ENCODE data around the gene BORCS5.
"Not testable (repeated sequence)": the region's sequence is repeated elsewhere in the genome, so short reads cannot be mapped to it uniquely, and the experiment has no call there.

The BORCS5 gene

GRCh38 chr12:12356896-12357718 is at the start of gene BORCS5:
TSS of gene BORCS5 (plus strand) at chr12:12357078. CDS start at chr12:12357452, 374 bp downstream.
- FAIRE-seq = peak; percentile 58

- FAIRE-seq = not testable (repeated sequence)
Observed at GRCh38 chr12:12310695-12311094, 46.2 kb upstream of the BORCS5 start.

- FAIRE-seq = no peak
Observed at GRCh38 chr12:12315838-12316237, 41.0 kb upstream of the BORCS5 start.

- no peak for FAIRE-seq
Observed at GRCh38 chr12:12319451-12320183, 37.3 kb upstream of the BORCS5 start.

- FAIRE-seq = no peak
Observed at GRCh38 chr12:12323118-12323517, 33.8 kb upstream of the BORCS5 start.

GRCh38 chr12:12323591-12323990 is 33.3 kb upstream of the BORCS5 start:
- FAIRE-seq = no peak

- FAIRE-seq = no peak
Observed at GRCh38 chr12:12326262-12326661, 30.6 kb upstream of the BORCS5 start.

- peak; percentile 62 for FAIRE-seq
Observed at GRCh38 chr12:12327802-12328201, 29.1 kb upstream of the BORCS5 start.

GRCh38 chr12:12331244-12331771 is 25.6 kb upstream of the BORCS5 start:
- FAIRE-seq = no peak

GRCh38 chr12:12331896-12332295 is 25.0 kb upstream of the BORCS5 start:
- no peak for FAIRE-seq

- FAIRE-seq = no peak
Observed at GRCh38 chr12:12333407-12334366, 23.2 kb upstream of the BORCS5 start.

- no peak for FAIRE-seq
Observed at GRCh38 chr12:12334367-12335040, 22.4 kb upstream of the BORCS5 start.

- no peak for FAIRE-seq
Observed at GRCh38 chr12:12336049-12336411, 20.8 kb upstream of the BORCS5 start.

- no peak for FAIRE-seq
Observed at GRCh38 chr12:12336511-12336910, 20.4 kb upstream of the BORCS5 start.

- FAIRE-seq = no peak
Observed at GRCh38 chr12:12338527-12339168, 18.2 kb upstream of the BORCS5 start.

- FAIRE-seq = no peak
Observed at GRCh38 chr12:12349711-12350665, 6.9 kb upstream of the BORCS5 start, which contains the start of gene MANSC1. TSS of gene MANSC1 (minus strand) at chr12:12350242. CDS start at chr12:12343314, 6,928 bp downstream.

GRCh38 chr12:12350868-12351463 is 5.9 kb upstream of the BORCS5 start:
- FAIRE-seq = no peak

GRCh38 chr12:12351468-12352185 is 5.3 kb upstream of the BORCS5 start:
- not testable (repeated sequence) for FAIRE-seq

GRCh38 chr12:12353276-12353675 is 3.6 kb upstream of the BORCS5 start:
- no peak for FAIRE-seq

All from endometrium (tissue), 2 donors.